Ovary (tissue), 3 donors: ENCODE results near the gene SPAM1.

Source experiments
- EP300 ChIP-seq: sonication (generic); formaldehyde crosslinking; IDR thresholded peaks from one replicate; pipeline ENCODE4 v1.6.1; 2017; ENCODE audit warnings: antibody characterized with exemption
- POLR2A ChIP-seq: fragments of 450-650 bp; IDR thresholded peaks from one replicate; pipeline ENCODE4 v1.6.1; 2017; ENCODE audit warnings: antibody characterized with exemption, mild to moderate bottlenecking, moderate library complexity
- TF ChIP-seq, protein P1 (sequence below), 3 donors: fragments of 450-650 bp in 2 of 3; fragments of 200-600 bp in 1 of 3; IDR thresholded peaks; one replicate each; pipeline versions ENCODE4 v1.5.1 to v1.8.0; 2016 to 2022; ENCODE audit warnings: antibody characterized with exemption in 3 of 3, mild to moderate bottlenecking in 1 of 3
- donor health status: DM: no; HTN: no; CAD: no.

DNA sequence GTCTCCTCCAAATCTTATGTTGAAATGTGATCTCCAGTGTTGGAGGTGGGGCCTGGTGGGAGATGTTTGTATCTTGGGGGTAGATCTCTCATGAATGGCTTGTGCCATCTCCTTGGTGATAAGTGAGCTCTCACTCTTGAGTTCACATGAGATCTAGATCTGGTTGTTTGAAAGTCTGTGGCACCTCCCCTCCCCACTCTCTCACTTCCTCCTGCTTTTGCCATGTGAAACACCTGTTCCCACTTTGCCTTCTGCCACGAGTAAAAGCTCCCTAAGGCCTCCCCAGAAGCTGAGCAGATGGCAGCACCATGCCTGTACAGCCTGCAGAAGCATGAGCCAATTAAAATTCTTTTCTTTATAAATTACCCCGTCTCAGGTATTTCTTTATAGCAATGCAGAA lies 84.3 kb downstream of the SPAM1 start:
- TF ChIP-seq, protein P1, sequence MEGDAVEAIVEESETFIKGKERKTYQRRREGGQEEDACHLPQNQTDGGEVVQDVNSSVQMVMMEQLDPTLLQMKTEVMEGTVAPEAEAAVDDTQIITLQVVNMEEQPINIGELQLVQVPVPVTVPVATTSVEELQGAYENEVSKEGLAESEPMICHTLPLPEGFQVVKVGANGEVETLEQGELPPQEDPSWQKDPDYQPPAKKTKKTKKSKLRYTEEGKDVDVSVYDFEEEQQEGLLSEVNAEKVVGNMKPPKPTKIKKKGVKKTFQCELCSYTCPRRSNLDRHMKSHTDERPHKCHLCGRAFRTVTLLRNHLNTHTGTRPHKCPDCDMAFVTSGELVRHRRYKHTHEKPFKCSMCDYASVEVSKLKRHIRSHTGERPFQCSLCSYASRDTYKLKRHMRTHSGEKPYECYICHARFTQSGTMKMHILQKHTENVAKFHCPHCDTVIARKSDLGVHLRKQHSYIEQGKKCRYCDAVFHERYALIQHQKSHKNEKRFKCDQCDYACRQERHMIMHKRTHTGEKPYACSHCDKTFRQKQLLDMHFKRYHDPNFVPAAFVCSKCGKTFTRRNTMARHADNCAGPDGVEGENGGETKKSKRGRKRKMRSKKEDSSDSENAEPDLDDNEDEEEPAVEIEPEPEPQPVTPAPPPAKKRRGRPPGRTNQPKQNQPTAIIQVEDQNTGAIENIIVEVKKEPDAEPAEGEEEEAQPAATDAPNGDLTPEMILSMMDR (IDR thresholded peaks at IDR 0.05), result no peak
- TF ChIP-seq POLR2A (no peak), EP300 (no peak)
